Ovary (tissue), 9 donors: ENCODE data around the gene CDK2AP2. TPM values are rescaled to one million over a fixed set of nuclear protein-coding genes. Genes with fewer than 3 reads are reported as not detected.

Source experiments
- DNase-seq, 5 donors: peaks; one replicate each; pipeline ENCODE4 v3.0.0-alpha.2; 2019 to 2020
- H3K27ac ChIP-seq, 2 donors: fragments of 200-600 bp; one replicate each; pipeline versions ENCODE4 v1.5.1 to v1.8.0; 2019 to 2022
- H3K27me3 ChIP-seq: fragments of 200-600 bp; one replicate; pipeline ENCODE4 v1.8.0; 2022
- H3K36me3 ChIP-seq: fragments of 200-600 bp; sonication (generic); one replicate; pipeline ENCODE4 v1.5.1; 2019
- H3K4me1 ChIP-seq: one replicate; pipeline ENCODE4 v1.8.1; 2013; ENCODE audit warnings: mild to moderate bottlenecking, moderate library complexity; ENCODE audit not compliant: insufficient read depth
- H3K4me3 ChIP-seq: fragments of 200-600 bp; sonication (generic); one replicate; pipeline ENCODE4 v1.5.1; 2017
- H3K9me3 ChIP-seq, 2 donors: fragments of 200-600 bp in 1 of 2; sonication (generic) in 1 of 2; one replicate each; pipeline versions ENCODE4 v1.5.1 to v1.8.1; 2013 to 2019; ENCODE audit warnings: mild to moderate bottlenecking in 1 of 2, moderate library complexity in 1 of 2
- EP300 ChIP-seq: sonication (generic); formaldehyde crosslinking; IDR thresholded peaks from one replicate; pipeline ENCODE4 v1.6.1; 2017; ENCODE audit warnings: antibody characterized with exemption
- POLR2A ChIP-seq: fragments of 450-650 bp; IDR thresholded peaks from one replicate; pipeline ENCODE4 v1.6.1; 2017; ENCODE audit warnings: antibody characterized with exemption, mild to moderate bottlenecking, moderate library complexity
- WGBS, 3 donors: extraction: QIAGEN DNeasy Blood & Tissue Kit in 1 of 3; methylation state at CpG; one replicate each; pipeline versions ENCODE4 v1.1.5 to v1.1.7; 2013 to 2017; 5-methylcytosine and 5-hydroxymethylcytosine counted together
- intact Hi-C, 4 donors: fragments of 100-400 bp; cut with DNase I; formaldehyde crosslinking; loops; one replicate each; pipeline versions ENCODE4 v1.11.0 to v1.15.1; 2022 to 2023
- polyA plus RNA-seq, 2 donors: library from polyadenylated mRNA; stranded (reverse); fragments of 200-250 nt in 1 of 2; fragments of 350-450 nt in 1 of 2; fragmentation: Illumina TruSeq in 1 of 2; extraction: RNeasy Lipid Tissue Mini Kit (QIAGEN cat#74804) in 1 of 2; gene quantifications; one replicate each; pipeline ENCODE4 v1.2.3, GENCODE V29; 2013 to 2014
- total RNA-seq, 7 donors: library from RNA; depleted of rRNA in 2 of 7; stranded (reverse); fragments of >200 nt in 2 of 7; fragmentation: NEBNext Ultra II Directional in 3 of 7; extraction: Animal tissue kit (Norgen Biotek cat#: 25700) in 3 of 7; gene quantifications; one replicate each; pipeline versions ENCODE4 v1.1.0 to v1.2.4, GENCODE V29; 2016 to 2023
- TF ChIP-seq, protein P1 (sequence below), 3 donors: fragments of 450-650 bp in 2 of 3; fragments of 200-600 bp in 1 of 3; IDR thresholded peaks; one replicate each; pipeline versions ENCODE4 v1.5.1 to v1.8.0; 2016 to 2022; ENCODE audit warnings: antibody characterized with exemption in 3 of 3, mild to moderate bottlenecking in 1 of 3
- donor health status: DM: no; HTN: no; CAD: no; lungs with moderate emphysema.
- donor health status: DM: no; HTN: no; CAD: no.
- donor health status: Bipolar disorder and iron deficiency.
- donor health status: DM: yes; HTN: yes; CAD: no.
- donor health status: DM: no; HTN: no; CAD: no.
- donor health status: DM: yes; HTN: yes; CAD: no.

CDK2AP2 gene
- total and polyA plus RNA-seq, 9 donors = 3.8 to 66.1 (median 34.6) TPM

GRCh38 chr11:67506426-67507051 lies 1.4 kb downstream of the CDK2AP2 start:
- no peak for TF ChIP-seq EP300
- TF ChIP-seq POLR2A = no peak
- TF ChIP-seq, protein P1, sequence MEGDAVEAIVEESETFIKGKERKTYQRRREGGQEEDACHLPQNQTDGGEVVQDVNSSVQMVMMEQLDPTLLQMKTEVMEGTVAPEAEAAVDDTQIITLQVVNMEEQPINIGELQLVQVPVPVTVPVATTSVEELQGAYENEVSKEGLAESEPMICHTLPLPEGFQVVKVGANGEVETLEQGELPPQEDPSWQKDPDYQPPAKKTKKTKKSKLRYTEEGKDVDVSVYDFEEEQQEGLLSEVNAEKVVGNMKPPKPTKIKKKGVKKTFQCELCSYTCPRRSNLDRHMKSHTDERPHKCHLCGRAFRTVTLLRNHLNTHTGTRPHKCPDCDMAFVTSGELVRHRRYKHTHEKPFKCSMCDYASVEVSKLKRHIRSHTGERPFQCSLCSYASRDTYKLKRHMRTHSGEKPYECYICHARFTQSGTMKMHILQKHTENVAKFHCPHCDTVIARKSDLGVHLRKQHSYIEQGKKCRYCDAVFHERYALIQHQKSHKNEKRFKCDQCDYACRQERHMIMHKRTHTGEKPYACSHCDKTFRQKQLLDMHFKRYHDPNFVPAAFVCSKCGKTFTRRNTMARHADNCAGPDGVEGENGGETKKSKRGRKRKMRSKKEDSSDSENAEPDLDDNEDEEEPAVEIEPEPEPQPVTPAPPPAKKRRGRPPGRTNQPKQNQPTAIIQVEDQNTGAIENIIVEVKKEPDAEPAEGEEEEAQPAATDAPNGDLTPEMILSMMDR (IDR thresholded peaks at IDR 0.05) = peak in 1 of 3 donors; percentile 25
- peaks cover 13% of the 10 kb centered on the region for H3K4me1 ChIP-seq
- H3K27me3 ChIP-seq = no peaks in the 10 kb centered on the region
- no peak overlapping the region for H3K4me3 ChIP-seq
- intact Hi-C loops = loop anchor here in 3 of 4 donors (2.0 to 10.0 kb wide), 4 partner anchors 62 to 109 kb away; partner anchors contain the start of genes PPP1CA (in 2 of the 3), CORO1B (in 1 of the 3) and TBC1D10C (in 1 of the 3)
- no peaks in the 10 kb centered on the region for H3K36me3 ChIP-seq
- peak in 2 of 5 donors; percentile 53 to 54 for DNase-seq
- peak overlapping the region in 1 of 2 donors; percentile 30 for H3K27ac ChIP-seq
- 88 to 89% (median 89%) methylated on average over 16 of the region's 16 CpGs for WGBS, 3 donors
- no peaks in the 10 kb centered on the region for H3K9me3 ChIP-seq

- intact Hi-C loops = loop anchor here in 3 of 4 donors (2.0 to 10.0 kb wide), 4 partner anchors 61 to 108 kb away; partner anchors contain the start of genes PPP1CA (in 2 of the 3), CORO1B (in 1 of the 3) and TBC1D10C (in 1 of the 3)
- 26 to 31% (median 28%) methylated on average over 14 to 17 of the region's 17 CpGs for WGBS, 3 donors
These were observed 2.2 kb downstream of the CDK2AP2 start for GRCh38 chr11:67505605-67506396.

DNA sequence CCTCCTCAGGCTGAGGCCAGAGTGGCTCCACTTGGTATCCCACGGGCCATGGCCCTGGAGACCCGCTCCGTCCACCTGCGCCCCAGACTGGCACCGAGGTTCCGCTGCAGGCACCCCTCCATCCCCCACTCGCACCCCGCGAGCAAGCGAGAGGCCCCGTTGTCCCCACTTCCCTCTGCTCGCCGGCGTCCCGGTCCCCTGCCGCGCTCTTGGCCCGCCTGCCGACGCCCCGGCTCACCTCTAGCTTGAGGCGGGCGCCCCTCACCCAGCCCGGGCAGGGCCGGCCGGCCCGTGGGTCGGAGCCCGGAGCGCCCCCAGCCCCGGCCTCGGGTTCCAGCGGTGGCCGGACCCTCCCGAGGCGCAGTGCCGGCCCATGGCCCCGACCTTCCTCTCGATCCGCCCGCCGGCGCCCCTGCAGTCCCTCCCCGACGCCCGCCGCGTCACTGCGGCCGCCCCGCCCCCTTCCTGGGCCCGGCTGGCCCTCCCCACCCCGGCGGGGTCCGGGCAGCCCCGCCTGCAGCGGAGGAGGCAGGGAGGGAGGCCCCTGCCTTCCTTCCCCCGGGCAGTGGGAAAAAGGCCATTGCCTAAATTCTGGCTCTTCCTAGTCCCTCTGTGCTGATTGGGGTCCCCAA lies 2.9 kb downstream of the CDK2AP2 start, which contains the start of gene PITPNM1:
PITPNM1 (minus strand) TSS at position 414 of the 632 bp plus-strand sequence. CDS start 1,183 bp downstream, outside the sequence.
- Histone ChIP-seq H3K27me3 (no peaks in the 10 kb centered on the region), H3K4me1 (peaks cover 13% of the 10 kb centered on the region), H3K9me3 (no peaks in the 10 kb centered on the region), H3K4me3 (peak within 1 kb of the TSS; percentile 37), H3K36me3 (no peaks in the 10 kb centered on the region), H3K27ac (peak within 1 kb of the TSS; percentile 4 to 39)
- TF ChIP-seq EP300 = no peak
- TF ChIP-seq, protein P1 (IDR thresholded peaks at IDR 0.05) = no peak
- peak; percentile 18 for TF ChIP-seq POLR2A
- intact Hi-C loops = loop anchor here in 3 of 4 donors (5.0 to 10.0 kb wide), 4 partner anchors 60 to 148 kb away; partner anchors contain the start of genes CORO1B (in 1 of the 3), PPP1CA (in 1 of the 3) and TBC1D10C (in 1 of the 3)
- WGBS, 3 donors = 1 to 2% (median 1%) methylated on average over 36 to 58 of the region's 58 CpGs
- peak in 3 of 5 donors; percentile 49 to 79 (median 71) for DNase-seq

More at GRCh38 chr11:67505605-67506396, 2.2 kb downstream of the CDK2AP2 start:
- Histone ChIP-seq H3K36me3 (no peaks in the 10 kb centered on the region), H3K9me3 (no peaks in the 10 kb centered on the region), H3K4me1 (peaks cover 13% of the 10 kb centered on the region), H3K27me3 (no peaks in the 10 kb centered on the region), H3K27ac (peak overlapping the region; percentile 4 to 39), H3K4me3 (peak overlapping the region; percentile 37)
- DNase-seq = peak; percentile 66 to 85 (median 80)
- no peak for TF ChIP-seq POLR2A
- TF ChIP-seq, protein P1 (IDR thresholded peaks at IDR 0.05) = peak; percentile 89 to 92 (median 90)
